NCI-H1092 (cell line): ENCODE results near the gene DCPS.

Experiments used
- DNase-seq: peaks from one replicate; lab custom pipeline; 2025; lab: John Stamatoyannopoulos, UW

The DCPS gene

DNA sequence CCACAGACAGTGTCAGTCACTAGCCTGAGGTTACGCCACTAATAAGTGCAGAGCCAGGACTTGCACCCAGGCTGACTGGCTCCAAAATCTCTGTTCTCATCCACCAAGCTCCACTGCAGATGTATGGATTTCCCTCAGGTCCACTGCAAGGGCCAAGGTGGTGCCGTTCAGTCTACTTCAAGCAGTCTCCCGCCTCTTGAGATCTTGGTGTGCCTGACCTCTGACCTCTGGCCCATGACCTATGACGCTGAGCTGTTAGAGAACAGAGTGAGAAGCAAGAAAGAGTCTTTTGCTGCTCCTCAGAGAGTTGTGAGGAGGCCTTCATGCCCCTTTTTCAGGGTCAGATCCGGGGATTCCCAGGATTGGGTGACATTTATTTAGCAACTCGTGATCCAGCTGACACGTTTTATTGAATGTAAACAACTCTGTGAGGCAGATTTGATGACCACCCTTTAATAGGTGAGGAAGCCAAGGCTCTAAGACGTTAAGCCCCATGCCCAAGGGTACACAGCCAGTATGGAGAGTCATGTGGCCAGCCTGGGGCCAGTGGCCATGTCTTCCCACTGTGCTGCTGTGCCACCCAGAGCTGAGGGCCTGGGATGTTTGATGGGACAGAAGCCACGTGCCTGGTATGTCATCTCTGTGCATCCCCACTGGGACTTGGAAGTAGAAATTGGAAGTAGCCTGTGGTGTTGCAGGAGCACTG, 25.2 kb downstream of the DCPS start:
- no peak for DNase-seq

- no peak for DNase-seq
These were observed 25.9 kb downstream of the DCPS start for GRCh38 chr11:126329644-126330211.

DNA sequence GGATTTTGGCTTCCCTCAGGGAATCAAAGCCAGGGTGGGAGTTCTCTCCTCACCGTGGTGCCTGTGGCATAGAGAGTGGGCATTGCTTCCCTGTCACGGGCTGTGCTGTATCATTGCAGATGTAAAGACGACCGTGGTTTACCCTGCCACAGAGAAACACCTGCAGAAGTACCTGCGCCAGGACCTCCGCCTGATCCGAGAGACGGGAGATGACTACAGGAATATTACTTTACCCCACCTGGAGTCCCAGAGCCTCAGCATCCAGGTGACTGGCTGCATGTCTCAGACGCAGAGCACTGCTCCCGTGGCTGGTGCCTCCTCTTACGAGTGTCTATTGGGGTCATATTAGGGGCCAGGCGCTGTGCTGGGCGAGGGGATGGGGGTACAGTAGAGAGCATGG, 27.4 kb downstream of the DCPS start:
- no peak for DNase-seq

DNA sequence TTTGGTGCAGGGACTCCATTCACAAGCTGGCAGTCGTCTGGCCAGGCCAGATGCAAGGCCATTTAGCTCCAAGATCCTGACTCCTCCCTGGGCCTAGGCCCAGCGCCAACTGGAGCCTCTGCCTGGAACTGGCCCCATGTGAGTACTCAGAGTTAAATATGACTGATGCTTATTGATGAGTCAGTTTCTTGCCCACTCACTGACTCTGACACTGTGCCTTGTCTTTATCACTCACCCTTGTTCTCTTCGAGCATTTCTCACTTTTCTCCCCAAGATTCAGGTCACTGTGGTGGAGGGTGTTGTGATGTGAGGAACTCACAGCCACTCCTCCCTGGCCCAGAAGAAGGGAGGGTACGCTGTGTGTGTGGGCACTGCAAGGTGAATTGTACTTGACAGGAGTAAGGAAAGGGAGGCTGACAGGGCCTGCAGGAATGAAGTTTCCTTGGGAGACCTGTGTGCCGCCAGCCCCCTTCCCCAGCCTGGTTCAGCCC, 28.4 kb downstream of the DCPS start:
- DNase-seq = no peak

DNA sequence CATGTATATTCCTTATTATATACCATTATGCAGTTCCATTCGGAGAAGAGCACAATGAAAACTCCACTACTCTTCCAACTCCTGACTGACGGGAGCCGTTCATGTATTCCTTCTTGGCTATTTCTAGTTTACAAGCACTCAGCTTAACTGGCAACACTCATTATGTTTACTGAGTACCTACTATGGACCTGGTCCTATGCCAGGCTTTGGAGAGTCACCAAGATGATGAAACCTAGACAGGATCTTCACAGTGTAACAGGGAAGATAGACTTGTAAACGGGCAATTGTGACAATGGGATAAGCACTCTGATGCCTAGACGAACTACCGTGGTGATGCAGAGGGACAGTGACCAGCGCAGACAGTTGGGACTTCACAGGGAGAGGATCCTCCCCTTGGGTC, 29.3 kb downstream of the DCPS start:
- no peak for DNase-seq

- no peak for DNase-seq
These were observed 31.0 kb downstream of the DCPS start for GRCh38 chr11:126334659-126335462.

- no peak for DNase-seq
These were observed 31.6 kb downstream of the DCPS start for GRCh38 chr11:126335463-126335760.

GRCh38 chr11:126336138-126336541, 32.3 kb downstream of the DCPS start:
- no peak for DNase-seq

- no peak for DNase-seq
These were observed 32.8 kb downstream of the DCPS start for GRCh38 chr11:126336671-126337101.

DNA sequence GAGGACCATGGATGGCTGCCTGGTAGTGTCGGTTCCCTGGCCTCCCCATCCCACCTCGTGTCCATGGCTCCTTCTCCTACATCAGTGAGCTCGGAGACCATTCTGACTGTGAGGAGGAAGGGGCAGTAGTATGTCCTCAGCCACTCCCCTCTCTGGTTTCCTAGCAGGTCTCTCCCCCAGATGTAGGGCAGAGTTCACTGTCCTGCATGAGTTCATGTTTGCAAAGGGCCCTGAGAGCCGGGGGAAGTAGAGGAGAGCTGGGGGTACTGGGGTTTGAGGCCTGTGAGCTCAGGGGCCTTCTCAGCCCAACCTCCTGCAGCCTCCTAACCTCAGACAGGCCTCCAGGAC, 33.2 kb downstream of the DCPS start:
- DNase-seq = no peak

DNA sequence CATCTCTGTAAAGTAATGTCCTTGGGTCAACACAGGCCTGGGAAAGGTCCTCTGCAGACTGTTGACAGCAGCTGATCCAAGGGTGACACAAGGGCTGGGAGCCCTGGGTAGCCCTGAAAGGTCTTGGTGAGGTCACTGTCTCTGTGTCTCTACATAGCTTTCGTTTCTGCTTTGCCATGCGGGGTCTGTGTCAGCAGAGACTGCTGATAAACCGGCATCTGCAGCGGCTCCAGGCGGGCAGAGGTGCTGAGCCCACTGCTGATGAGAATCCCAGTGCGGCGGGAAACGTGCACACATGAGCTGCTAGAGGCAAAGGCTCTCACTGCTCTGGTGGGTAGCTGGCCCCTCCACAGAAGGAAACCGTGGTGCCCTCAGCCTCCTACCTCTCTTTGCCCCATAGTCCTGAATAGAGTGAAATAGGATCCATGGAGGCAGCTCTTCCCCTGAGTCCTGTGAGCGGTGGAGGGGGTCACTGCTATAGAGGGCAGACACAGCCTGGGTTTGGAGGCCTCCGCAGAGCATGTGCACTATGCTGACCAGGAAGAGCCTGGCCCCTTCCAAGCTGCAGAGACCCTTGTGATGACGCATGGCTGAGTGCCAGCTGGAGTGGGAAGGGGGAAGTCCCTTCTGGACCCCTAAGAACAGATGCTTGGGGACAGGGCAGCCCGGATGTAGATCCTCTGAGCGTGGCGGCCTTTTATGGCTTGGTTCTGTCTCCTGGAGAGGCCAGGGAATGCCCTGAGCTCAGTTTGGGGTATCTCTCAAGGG, 33.8 kb downstream of the DCPS start:
- no peak for DNase-seq

DNA sequence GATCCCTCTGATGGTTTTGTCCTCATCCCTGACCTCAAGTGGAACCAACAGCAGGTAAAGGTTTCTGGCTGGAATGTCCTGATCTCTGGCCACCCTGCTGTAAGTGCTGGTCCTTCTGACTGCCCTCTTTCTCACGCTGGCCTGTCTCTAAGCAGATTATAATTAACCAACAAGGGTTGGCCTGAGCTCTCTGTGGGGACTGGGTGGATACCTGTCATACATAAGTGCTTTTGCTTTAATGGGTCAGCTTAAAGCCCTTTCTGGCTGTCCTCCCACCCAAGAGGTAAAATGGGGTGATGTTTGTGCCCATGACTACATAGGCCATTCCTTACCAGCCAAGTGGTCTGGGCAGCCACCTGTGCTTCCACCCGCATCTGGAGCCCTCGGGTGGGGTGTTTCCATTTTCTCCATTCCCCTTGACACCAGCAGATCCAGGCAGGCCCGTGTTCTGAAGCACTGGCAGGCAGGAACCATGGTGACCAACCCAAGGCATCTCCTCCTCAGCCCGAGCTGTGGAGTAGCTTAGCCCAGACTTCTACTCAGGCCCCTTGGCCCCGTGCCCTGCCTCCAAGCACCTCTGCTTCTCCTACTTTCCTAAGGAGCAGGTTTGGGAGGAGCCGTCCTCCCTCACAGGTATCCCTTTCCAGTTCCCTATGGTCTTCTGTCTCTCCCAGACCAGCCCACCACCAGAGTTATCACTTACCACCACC, 34.6 kb downstream of the DCPS start:
- DNase-seq = no peak

- DNase-seq = no peak
These were observed 35.4 kb downstream of the DCPS start for GRCh38 chr11:126339073-126339862.

- no peak for DNase-seq
These were observed 36.1 kb downstream of the DCPS start for GRCh38 chr11:126339863-126340434.

DNA sequence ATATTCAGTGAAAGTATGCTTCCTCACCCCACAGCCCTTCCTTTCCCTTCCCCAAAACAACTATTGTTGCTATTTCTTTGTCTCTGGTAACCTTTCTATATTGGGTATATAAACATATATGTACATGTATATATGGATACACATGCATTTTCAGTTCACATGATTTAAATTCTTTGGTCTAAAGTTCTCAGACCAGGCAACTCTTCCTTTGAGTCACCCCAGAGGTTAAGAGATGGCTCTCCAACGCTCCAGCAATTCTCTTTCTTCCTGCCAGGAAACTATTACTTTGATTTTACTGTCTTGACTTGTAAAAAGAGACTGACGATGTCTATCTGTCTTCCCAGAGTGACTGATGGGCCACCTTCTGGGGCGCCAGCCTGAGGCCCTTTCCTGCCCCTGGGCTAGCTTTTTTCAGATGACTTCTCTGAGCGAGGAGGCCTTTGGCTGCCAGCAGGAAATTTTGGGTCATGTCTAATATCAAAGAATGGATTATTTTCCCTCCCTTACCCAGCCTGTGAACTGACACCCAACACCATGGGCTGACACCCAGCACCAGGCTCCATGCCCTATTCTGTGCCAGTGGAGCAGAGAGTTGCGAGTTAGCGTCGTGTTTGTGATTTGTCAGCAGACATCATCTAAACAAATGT, 37.2 kb downstream of the DCPS start:
- no peak for DNase-seq

GRCh38 chr11:126341760-126342161, 37.9 kb downstream of the DCPS start:
- DNase-seq = no peak

GRCh38 chr11:126343051-126343450, 39.2 kb downstream of the DCPS start:
- DNase-seq = no peak

GRCh38 chr11:126344141-126345080, 40.6 kb downstream of the DCPS start:
- no peak for DNase-seq

GRCh38 chr11:126345283-126345682, 41.4 kb downstream of the DCPS start:
- no peak for DNase-seq
